Ishikawa (cell line): ENCODE results near the gene MAFB.

ENCODE experiments used
- CEBPB ChIP-seq: IDR thresholded peaks from 2 replicates; pipeline ENCODE4 v1.6.1; 2012
- CREB1 ChIP-seq: IDR thresholded peaks from 2 replicates; pipeline ENCODE4 v1.6.1; 2012; ENCODE audit warnings: low read depth
- EGR1 ChIP-seq: IDR thresholded peaks from 2 replicates; pipeline ENCODE4 v1.6.1; 2012
- EP300 ChIP-seq: IDR thresholded peaks from 2 replicates; pipeline ENCODE4 v1.6.1; 2012; ENCODE audit warnings: borderline replicate concordance
- FOXM1 ChIP-seq: IDR thresholded peaks from 2 replicates; pipeline ENCODE4 v1.6.1; 2012; ENCODE audit warnings: low read depth, borderline replicate concordance
- NFIC ChIP-seq: IDR thresholded peaks from 2 replicates; pipeline ENCODE4 v1.6.1; 2012
- RAD21 ChIP-seq: IDR thresholded peaks from 2 replicates; pipeline ENCODE4 v1.6.1; 2012; ENCODE audit warnings: low read depth
- REST ChIP-seq: IDR thresholded peaks from 2 replicates; pipeline ENCODE4 v1.6.1; 2012; ENCODE audit warnings: low read depth, mild to moderate bottlenecking
- TAF1 ChIP-seq: IDR thresholded peaks from 2 replicates; pipeline ENCODE4 v1.6.1; 2012; ENCODE audit warnings: low read depth, mild to moderate bottlenecking
- TCF12 ChIP-seq: IDR thresholded peaks from 2 replicates; pipeline ENCODE4 v1.6.1; 2012; ENCODE audit warnings: low read depth
- TEAD4 ChIP-seq: IDR thresholded peaks from 2 replicates; pipeline ENCODE4 v1.6.1; 2012
- USF1 ChIP-seq: IDR thresholded peaks from 2 replicates; pipeline ENCODE4 v1.6.1; 2012
- YY1 ChIP-seq: IDR thresholded peaks from 2 replicates; pipeline ENCODE4 v1.6.1; 2012; ENCODE audit warnings: low read depth
- ZBTB7A ChIP-seq: IDR thresholded peaks from 2 replicates; pipeline ENCODE4 v1.6.1; 2012; ENCODE audit warnings: low read depth
- TF ChIP-seq, protein P1 (sequence below): IDR thresholded peaks from 2 replicates; pipeline ENCODE4 v1.6.1; 2012

The MAFB gene

DNA sequence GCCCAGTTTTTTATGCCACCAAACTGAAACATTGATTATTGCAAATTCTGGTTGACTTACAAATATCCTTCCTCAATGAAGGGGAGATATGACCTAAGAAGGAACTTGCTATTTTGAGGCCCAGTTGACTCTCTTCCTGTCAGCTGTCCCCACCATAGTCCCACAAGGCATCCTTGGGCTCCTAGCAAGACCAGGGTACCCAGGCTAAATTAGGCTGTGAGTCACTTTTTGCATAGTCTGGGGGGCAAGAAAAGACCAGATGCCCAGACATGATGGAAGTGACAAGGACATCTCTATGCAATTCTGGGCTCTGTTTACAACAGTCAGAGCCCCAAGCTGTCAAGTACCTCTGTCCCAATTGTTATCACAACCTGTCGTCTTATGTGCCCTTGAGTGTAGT lies 31.8 kb upstream of the MAFB start:
- TF ChIP-seq TAF1 (no peak), CEBPB (no peak), CREB1 (no peak), ZBTB7A (no peak), REST (no peak), YY1 (no peak), RAD21 (no peak), TEAD4 (no peak), USF1 (no peak), EGR1 (no peak), FOXM1 (no peak), NFIC (no peak), EP300 (no peak), TCF12 (no peak)
- TF ChIP-seq, protein P1, sequence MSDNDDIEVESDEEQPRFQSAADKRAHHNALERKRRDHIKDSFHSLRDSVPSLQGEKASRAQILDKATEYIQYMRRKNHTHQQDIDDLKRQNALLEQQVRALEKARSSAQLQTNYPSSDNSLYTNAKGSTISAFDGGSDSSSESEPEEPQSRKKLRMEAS: no peak

DNA sequence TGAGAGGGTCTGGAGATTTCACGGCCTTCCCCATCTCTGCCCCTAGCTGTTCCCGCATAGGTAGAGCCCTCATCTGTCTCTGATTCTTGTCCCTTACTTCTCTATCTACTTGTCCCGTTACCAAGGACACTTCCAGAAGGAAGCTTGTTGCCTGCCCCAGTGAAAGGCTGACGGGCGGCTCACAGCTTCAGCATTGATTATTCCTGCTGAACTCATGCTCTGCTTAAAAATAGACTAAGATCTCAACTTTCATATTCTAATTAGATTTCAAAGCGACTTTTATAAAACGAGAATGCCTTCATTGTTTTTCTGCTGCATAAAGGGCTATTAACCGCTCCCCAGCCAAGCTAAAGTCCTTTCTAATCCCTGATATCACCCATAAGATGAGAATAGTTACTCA lies 31.1 kb upstream of the MAFB start:
- TF ChIP-seq RAD21 (no peak), EP300 (no peak), CEBPB (no peak), CREB1 (no peak), TCF12 (no peak), USF1 (no peak), TEAD4 (no peak), NFIC (no peak), REST (no peak), EGR1 (no peak), ZBTB7A (no peak)

DNA sequence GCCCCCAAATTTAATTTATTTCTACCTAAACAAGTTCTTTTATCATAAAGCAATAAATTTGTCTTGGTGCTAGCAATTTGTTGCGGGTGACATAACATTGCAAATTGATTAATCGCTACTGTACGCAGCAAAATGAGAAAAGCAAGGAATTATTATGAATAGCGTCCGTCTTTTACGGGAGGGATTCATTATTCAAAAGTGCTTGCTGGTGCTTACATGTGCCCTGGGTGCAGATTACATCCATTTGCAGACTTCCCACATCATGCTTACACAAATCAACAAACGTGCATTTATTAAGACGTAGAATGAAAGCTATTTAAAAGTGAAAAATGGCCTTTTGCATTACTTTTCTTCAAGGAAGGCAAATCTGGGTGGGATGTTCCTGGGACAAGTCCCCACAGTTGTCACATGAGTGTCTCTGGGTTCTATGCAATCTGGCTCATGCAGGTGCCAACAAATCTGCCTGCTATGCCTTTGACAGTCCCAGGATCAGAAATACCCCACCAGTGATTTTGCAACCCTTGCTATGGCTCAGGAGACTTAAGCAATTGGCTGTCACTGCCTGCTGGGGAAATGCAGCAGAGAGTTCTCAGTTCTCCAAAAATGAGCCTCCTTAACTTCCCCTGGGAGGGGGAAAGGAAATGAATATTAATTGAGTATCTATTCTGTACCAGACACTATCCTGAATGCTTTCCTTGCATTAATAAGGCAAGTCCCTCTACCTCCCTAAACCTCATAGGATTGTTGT lies 30.1 kb upstream of the MAFB start:
- TF ChIP-seq YY1 (no peak), TCF12 (no peak), CEBPB (no peak), RAD21 (no peak), TAF1 (no peak), NFIC (no peak), CREB1 (no peak), USF1 (no peak), EGR1 (no peak), TEAD4 (no peak), ZBTB7A (no peak), EP300 (no peak)
- TF ChIP-seq, protein P1: no peak

DNA sequence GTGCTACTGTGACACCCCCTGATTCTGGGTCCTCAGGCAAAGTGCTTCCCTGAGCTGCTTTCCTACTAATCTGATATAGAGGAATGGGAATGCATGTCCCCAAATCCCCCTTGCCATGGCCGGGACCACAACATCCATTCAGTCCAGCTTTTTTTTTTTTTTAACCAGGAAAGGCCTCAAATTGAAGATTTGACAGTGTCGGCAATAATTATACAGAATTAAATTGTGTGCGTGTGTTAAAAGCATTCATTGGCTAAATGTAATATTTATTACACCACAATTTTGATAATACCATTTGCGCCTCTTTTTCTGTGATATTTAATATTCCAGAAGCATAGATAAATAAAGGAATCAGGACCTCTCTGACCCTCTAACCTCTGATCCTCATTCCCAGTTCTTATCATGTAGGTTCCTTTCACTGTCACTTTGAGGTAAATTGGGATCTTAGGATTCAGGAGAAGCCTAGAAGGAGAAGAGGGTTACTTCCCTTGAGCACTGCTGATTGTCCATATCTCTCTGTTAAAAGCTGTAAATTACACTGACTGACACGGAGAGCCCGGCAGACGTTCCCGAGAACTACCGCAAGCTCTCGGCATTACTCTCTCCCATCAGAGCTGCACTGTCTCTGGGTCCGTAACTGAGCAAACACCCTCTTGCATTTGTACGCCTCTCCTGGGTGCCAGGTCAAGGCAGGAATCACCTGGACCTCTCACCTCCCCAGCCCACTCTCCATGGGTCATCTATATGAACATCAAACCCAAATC lies 29.4 kb upstream of the MAFB start:
- TF ChIP-seq EGR1 (no peak), EP300 (no peak)
- TF ChIP-seq, protein P1: no peak

- no peak for TF ChIP-seq TCF12
- no peak for TF ChIP-seq RAD21
- no peak for TF ChIP-seq TEAD4
- TF ChIP-seq YY1: no peak
- TF ChIP-seq FOXM1: no peak
- no peak for TF ChIP-seq NFIC
- no peak for TF ChIP-seq ZBTB7A
- no peak for TF ChIP-seq EGR1
- TF ChIP-seq, protein P1: no peak
- no peak for TF ChIP-seq TAF1
- no peak for TF ChIP-seq EP300
- TF ChIP-seq CEBPB: no peak
- TF ChIP-seq REST: no peak
These were observed 28.4 kb upstream of the MAFB start for GRCh38 chr20:40717343-40717865.
